ENCODE results near the gene SIGLEC12.
"Not testable (repeated sequence)": the region's sequence is repeated elsewhere in the genome, so short reads cannot be mapped to it uniquely, and the experiment has no call there.

The SIGLEC12 gene

DNA sequence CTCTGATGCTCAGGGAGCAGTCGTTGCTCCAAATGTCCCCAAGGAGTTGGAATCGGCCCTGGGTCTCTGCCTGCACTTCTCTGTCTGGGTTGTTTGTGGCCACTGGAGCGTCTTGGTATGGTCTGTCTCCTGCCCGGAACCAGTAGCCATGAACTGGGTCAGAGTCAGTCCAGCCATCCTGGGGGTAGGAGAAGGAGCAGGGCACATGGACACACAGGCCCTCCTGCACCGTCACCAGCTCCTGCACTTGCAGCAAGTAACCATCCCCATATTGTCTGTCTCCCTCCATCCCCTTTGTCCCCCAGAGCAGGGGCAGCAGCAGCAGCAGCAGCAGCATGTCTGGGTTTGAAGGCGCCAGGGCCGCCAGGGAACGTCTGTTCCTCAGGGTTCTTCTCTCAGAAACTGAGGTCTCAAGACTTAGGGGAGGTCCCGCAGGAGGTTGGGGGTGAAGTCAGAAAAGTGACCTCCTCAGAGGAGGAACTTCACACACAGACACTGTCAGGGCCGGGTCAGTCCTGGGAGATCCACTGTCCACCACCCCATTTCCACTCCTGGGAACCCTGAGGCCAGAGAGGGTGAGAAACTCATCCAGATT is 43.5 kb downstream of the SIGLEC12 start, which contains the start of gene SIGLEC8:
Gene SIGLEC8, minus strand, starts transcription at position 404 of the 595 bp plus-strand sequence. Its CDS starts 67 bp downstream, at position 337.
- no peak for DNase-seq (ENCODE audit: low read depth in 2 of 2)

- DNase-seq (ENCODE audit: low read depth in 2 of 2), result no peak
Measured at GRCh38 chr19:51457351-51458013, 44.1 kb downstream of the SIGLEC12 start.

DNA sequence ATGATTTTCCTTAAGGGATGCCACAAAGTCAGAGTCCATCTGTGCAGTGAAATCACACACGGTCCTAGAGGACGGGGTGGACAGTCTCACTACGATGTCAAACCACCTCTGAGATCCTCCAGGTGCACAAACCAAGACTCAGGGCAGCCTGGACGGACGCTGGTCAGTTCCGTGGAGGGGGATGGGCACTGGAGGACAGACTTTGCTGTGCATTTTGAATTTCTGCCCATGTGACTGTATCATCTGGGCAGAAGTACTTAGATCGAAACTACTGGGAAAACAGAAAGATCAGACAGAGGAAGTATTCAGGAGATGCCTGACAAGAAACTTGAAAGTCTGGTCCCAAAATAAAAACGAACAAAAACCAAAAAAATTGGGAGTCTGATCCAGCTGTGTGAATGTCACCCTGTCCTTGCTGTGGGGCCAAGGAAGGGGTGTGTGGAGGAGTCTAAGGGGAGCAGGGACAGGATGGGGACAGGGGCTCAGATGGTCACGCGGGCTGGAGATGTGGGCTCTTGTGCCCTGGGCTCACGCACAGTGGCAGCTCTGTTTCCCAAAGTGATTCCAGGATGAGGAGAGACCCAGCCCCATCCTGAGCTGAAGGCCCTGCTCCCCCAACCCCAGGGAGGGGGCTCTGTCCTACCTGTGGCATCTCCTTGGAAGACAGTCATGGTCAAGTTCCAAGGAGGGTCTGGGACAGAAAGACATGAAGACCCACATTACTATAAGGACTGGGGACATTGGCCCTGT is 44.9 kb downstream of the SIGLEC12 start:
- no peak for DNase-seq (ENCODE audit: low read depth in 2 of 2)

GRCh38 chr19:51450730-51451307 is 50.8 kb downstream of the SIGLEC12 start:
- peak; percentile 41 to 46 for DNase-seq (ENCODE audit: low read depth in 2 of 2)

GRCh38 chr19:51448411-51449016 is 53.1 kb downstream of the SIGLEC12 start:
- peak; percentile 32 to 59 for DNase-seq (ENCODE audit: low read depth in 2 of 2)

DNA sequence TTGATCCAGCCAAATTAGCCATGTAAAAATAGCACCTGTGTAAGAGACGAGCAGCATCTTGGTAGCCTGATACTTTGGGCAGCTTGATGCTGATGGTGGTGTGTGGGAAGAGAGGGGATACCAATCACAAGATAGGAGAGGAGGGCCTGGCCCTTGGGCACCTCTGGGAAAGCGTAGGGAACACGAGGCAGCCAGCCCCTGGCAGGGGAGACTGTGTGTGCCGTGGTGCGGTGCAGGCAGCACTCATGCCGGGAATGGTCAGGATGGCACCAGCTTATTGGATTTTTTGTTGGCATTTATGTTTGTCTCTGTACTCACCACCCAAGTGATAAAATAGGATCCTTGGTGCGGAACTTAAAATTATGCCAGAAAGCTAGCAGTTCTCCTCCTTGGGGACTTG is 53.6 kb downstream of the SIGLEC12 start:
- DNase-seq (ENCODE audit: low read depth in 2 of 2), result no peak

GRCh38 chr19:51447510-51447909 is 54.1 kb downstream of the SIGLEC12 start:
- not testable (repeated sequence) for DNase-seq (ENCODE audit: low read depth in 2 of 2)

DNA sequence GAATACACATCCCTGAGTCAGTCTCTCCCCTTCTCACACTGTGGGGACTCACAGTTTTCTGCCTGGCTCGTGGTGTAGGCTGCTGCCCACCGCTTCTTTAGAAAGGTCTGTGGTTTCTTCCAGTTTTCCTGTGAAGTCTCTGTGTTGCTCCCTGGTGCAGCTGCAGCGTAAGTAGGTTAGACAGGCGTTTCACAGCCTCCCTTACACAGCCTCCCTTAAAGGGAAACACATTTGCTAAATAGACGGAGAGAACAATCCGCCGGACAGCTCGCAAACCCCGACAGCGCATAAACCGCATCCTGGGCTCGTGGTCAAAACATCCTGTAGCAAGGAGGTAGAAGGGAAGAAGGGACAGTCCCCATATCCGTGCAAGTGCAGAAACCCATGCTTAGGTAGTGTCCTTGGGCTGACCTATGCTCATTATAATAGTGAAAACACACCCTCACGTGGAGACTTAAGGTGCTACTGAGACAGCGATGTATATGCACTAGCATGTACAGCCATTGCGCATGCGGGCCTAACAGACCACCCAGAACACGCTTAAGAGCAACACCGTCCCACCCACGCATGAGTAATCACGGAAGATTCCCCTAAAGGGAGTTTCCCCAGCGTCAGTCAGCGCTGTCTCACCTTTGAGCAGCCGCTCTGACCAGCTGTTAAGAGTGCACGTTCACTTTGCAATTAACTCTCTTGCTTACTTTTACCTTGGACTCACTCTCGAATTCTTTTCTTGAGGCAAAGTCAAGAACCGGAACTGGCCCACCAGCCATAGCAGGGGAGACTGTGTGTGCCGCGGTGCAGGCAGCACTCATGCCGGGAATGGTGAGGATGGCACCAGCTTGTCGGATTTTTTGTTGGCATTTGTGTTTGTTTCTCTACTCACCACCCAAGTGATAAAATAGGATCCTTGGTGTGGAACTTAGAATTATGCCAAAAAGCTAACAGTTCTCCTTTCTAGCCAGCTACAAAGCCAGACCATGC is 59.9 kb downstream of the SIGLEC12 start:
- DNase-seq (ENCODE audit: low read depth in 2 of 2), result peak; percentile 73 to 87

All from stimulated activated CD4-positive, alpha-beta T cell treated with anti-CD3 and anti-CD28 coated beads, Interleukin-4, amount 100 ng/mL, for 48 hours (primary cell).